GM11168 (cell line): ENCODE measurements around the gene SEMA5B.

Source experiments
- in situ Hi-C: fragments of 300-500 bp; cut with MboI; formaldehyde crosslinking; loops from one replicate; pipeline ENCODE4 v1.12.0; 2022; ENCODE audit warnings: low sequenced_read_pairs; ENCODE audit not compliant: unreplicated experiment

SEMA5B gene

DNA sequence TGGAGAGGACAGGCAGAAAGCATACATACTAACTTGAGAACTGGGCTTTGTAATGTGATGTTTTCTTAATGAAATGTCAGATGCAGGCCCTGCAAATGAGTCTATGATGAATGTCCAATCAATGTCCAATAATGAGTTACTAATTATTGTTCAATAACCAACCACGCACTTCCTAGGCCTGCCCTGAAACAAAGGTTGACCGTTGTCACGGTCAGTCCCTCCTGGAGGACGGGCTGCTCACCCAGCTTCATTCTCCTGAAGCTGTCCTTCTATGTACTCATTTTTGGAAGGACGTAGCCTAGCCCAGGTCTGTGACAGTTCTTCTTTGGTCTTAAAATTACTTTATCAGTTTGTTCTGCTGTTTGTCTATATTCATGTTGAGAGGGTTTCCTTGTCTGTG is 30.9 kb upstream of the SEMA5B start:
- in situ Hi-C loops: no loop called here

DNA sequence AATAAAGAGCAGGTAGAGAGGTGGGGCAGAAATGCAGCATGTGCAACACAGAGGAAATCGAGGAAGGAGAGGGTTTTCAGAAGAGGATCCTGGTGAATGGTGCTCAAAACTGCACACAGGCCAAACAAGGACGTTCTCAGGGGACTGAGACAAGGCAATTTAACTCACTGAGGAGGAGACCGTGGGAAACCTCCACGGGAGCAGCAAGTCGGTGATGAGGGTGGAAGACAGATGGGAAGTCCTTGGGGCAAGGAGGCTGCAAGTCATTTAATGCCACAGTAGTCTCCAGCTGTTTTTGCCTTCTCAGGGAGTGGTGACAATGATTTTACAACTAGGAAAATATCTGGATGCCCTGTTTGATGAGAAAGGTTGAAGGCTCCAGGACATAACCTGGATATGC is 27.8 kb upstream of the SEMA5B start:
- in situ Hi-C loops: no loop called here

DNA sequence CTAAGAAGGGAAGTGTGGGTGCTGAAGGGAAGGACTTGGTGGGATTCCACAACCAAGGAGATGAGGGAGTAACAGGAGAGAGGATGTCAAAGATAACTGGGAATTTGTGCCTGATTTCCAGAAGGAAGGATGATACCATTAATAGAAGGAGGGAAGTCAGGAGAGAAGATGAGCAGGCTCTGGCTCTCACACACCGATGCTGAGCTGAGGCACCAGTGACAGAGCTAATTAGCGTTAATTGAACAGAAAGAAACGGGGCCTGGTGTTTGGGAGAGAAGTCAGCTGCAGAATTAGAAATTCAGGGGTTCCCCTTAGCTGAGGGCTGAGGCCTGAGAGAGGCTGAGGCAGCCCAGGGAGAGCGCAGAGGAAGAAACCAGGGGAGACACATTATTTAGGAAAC is 27.4 kb upstream of the SEMA5B start:
- in situ Hi-C loops: no loop called here

DNA sequence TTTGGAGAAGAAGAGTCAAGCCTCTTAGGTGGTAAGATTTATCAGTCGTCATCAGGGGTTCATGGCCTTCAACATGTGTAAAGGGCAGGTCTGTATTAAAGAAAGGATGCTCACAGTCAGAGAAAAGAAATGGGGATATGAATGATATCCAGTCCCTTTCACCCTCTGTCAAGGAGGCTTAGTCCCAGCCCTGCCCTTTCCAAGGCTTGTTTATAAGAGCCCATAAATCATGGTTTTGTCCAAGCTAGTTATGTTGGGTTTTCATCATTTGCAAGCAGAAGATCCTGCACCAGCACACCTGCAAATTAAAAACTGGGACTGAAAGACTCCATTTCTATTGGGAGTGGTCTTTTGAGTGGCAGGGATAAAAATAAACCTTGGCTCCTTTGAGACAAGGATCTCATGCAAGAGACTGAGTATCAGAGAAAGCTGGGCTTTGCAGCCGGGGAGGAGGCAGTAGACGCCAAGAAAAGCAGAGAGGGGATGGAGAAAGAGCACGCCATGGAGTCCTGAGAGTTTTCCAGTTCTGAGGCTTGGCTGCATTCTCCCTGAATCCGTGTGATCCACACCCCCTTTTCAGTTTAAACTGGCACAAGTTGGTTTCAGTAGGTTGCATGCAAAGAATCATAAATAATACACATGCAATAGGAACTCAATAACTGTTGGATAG is 26.7 kb upstream of the SEMA5B start:
- in situ Hi-C loops: no loop called here

DNA sequence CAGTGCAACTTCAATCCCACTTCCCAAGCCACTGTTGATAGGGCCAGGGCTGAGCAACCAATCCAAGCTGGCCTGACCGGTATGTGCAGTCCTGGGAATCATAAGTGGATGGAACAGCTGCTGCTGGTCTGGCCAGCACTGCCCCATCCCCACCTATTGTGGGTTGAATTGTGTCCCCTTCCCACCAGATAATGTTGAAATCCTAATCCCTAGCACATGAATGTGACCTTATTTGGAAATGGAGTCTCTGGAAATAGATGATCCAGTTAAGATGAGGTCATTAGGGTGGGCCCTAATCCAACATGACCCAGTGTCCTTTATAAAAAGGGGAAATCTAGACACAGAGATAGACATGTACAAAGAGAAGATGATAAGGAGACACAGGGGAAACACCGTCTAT is 25.5 kb upstream of the SEMA5B start:
- in situ Hi-C loops: no loop called here

DNA sequence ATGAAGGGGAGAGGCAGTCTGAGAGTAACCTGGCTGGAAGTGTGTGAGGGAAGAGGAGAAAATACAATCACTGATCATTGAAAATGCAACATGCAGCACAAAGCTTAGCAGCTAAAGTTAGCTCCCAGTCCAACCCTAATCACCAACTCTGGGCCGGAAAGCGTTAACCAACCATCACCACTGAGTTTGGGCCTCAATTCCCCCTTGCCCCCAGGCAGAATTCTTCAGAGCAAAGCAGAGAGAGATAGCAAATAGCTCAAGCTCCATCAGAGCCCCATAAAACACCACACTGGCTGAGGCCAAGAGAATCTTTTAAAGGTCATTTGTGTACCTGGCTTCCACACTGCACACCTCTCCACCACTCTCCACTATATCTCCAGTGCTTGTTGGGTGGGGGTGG is 23.1 kb upstream of the SEMA5B start:
- in situ Hi-C loops: no loop called here

DNA sequence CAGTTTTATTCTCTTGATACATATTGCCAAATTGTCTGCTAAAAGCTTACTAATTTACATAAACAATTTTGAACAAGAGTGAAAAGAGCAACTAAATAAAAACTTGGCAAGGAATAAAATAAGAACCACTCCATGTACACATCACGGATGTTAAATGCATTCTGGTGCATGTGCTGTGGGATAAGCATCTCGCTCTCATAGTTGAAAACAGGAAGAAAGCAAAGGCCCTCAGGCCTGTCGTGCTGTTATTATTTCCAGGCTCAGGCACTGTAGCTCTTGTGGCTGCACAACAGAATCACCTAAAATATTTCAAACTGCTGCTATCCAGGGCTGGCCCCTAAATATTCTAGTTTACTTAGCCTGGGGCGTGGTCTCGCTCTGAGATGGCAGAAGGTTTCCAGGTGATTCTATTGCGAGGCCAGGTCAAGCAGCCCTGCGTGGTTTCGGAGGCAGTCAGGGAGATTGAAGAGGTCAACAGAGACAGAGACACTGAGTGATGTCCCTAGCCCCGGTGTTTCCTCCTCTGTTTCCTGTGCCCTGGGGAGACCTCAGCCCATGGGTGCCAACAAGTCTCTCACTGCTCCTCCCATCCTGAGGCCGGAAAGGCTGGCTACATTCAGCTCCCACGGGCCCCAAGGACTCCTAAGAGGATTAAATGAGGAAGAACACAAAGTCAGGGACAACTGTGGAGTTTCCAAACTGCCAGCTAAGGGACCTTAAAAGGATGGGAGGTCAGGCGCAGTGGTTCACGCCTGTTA is 21.1 kb upstream of the SEMA5B start:
- in situ Hi-C loops: no loop called here

DNA sequence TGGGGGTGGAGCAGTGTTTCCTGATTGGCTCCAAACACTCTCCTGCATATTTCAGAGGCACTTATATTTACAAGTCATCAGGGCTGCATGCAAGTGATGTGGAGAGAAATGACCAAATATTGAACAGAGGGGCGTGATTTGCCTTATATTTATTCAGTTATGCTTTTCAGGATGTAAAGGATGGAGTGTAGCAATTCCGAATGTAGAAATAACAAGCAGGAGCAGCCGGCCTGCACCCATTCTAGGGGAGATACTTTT is 19.4 kb upstream of the SEMA5B start:
- in situ Hi-C loops: no loop called here

DNA sequence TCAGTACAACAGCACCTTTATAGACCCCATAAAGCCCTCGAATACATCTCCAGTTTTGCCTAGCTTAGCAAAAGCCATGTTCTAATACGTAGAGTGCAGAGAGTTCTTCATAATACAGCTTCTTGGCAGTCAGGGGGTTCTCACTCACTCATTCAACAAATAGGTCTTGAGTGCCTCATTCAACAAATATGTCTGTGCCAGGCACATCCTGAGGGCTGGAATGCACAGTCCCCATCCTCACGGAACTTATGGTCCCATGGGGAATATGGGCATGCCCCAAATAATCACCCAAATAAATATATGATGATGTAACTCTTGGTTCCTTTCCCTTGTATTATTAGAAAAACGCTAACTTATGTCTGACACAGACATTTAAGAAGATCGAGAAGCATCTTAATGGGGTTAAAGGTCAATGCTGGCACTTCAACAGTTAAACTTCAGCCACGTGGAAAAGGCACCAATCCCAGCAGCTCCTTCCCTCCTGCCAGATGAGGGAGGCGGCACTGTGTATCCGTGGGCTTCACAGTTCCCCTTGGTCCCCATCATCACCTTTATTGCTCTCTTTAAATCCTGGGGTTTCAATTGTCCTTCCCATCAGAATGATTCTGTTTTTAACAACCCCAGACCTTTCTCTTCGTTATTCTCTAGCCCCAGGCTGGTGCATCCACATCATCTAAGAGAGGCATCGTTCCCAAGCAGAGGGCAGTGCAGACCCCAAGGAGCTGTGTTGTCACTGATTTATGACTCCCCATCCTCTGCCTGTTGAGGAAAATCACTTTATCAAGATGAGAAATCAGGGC is 18.9 kb upstream of the SEMA5B start:
- in situ Hi-C loops: no loop called here

DNA sequence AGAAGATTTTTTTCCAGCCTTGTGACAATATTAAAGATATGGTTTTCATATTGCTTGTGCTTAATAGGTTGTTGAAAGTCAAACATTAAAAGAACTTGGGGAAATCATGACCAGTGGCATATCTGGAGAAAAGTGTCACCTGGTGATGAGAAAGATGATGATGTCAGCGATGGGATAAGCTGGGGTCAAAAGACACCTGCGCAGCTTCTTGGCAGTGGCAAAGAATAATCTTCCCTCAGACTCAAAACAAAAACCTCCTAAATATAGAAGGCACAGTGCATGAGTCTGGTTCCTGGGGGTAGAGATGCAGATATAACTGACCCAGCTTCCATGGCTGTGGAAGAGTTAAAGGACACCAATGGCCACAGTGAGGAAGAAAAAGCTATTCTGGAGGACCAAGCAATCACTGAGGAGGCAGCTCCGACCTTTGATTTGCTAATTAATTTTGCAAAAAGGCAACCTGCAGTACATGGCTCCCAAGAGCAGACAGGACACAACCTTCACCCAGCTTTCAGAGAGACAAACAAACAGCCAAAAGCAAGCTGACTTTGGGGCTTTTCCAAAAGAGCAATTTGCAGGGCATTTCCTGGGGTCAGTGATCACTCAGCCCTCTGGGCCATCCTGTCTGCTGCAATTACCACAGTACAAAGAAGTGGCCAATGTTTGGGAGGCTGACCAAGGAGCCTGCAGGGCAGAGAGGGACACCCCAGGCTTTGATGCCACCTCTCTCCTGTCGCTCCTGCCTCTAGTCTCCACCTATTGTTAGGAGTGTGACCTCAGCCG is 17.6 kb upstream of the SEMA5B start:
- in situ Hi-C loops: no loop called here

DNA sequence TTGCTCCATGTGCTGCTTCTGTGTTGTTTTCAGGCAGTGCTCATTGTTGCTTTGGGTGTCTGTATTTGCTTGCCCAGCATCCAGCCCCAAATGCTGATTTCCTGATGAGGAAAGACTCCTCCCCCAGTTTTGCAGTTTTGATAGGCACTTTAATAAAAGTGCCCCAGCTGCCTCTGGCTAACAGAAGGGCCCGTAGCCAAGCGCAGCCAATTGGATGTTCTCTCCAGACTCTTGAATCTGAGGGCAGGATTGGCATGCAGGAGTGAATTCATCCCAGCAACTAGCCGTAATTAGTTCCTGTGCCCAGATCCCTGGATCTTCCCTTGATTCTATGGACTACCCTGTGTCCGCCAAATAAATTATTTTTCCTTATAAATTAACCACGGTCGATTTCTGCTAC is 14.8 kb upstream of the SEMA5B start:
- in situ Hi-C loops: no loop called here

DNA sequence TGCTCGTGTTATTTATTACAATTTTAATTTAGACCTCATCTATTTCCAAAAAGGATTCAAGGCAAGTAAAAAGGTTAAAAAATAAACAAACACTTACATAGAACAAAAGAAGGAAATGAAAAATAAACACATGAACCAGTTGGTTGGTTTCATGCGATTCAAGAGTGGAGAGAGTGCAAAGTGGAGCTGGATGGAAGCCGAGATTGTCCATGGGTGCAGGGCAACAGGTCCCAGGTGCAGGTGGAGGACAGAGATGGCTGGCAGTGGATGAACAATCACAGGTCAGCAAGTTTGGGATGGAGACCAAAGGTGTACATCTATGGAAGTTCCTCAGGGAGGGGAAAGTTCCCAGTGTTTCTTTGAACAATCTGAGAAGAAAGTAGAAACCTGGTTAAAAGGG is 11.6 kb upstream of the SEMA5B start:
- in situ Hi-C loops: no loop called here

DNA sequence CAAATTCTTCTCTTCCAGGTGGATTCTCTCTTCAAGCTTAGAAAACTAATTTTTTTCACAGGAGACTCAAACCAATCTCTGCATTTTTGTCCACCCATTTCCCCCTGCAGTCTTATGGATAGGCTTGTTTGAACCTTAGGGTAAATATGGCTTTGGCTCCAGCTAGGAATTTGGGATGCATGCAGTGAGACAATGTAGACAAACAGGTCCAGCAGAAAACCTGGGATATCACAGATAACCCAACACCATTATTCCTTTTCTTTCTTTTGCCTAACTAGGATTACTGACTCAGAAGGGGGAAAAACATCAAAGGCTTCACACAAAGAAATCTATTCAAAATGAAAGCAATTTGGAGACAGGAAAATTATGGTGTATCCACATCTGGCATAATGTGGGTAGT is 11.2 kb upstream of the SEMA5B start:
- in situ Hi-C loops: no loop called here

DNA sequence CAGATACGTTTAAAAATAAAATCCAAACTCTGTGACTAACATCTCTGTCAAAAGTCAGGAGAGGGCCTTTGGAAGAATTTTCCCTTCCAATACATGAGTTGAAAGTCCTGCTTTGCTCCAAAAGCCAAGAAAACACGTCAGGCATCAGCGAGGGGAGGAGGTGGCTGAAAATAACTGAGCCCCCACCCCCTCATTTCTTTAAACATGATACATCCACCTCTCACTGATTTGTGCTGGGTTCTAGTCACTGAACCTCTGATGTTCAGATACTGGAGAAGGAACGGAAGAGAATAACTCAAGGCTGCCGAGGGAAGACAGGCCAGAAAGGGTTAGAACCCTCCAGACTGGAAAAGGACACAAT is 9.4 kb upstream of the SEMA5B start:
- in situ Hi-C loops: no loop called here

DNA sequence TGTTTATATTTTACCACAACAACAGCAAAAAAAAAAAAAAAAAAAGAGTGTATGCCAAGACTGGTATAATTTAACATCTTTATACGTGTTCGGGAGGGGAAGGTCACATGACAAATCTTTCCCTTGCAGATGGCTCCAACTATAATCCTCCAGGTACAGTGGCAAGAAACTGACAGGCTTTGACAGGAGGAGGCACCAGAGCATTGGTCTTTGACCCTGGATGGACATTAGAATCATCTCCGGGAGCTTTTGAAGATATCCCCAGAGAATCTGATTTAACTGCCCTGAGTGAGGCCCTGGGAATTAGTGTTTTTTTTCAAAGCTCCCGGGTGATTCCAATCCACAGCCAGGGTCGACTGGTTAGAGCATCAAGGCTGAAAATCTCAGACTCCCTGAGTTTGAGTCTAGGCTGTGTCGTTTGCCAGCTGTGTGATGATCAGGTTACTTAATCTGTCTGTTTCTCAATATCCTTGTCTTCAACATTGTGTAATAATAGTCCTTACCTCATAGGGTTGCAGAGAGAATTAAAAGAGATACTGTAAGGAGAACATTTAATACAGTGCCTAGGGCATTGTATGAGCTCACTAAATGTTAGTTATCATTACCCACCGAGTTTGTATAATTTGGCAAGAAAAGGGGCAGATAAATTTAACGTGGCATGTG is 8.9 kb upstream of the SEMA5B start:
- in situ Hi-C loops: no loop called here

DNA sequence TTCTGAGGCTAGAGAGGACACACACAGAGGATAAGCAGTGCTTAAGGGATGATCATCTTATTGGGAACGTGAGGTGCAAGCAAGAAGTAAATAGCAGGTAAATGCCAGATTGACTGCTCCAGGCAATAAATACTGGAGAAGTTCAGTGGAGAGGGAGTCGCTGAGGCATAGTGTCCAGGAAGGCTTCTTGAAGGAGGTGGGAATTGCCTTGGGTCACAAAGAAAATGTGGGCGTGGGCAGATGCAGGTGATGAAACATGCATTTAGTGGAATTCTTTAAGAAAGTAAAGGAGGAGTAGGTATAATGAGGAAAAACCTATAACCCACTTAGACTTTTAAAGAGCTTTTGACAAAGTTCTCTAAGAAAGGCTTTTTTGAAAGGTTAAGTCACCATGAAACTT is 7.4 kb upstream of the SEMA5B start:
- in situ Hi-C loops: no loop called here

DNA sequence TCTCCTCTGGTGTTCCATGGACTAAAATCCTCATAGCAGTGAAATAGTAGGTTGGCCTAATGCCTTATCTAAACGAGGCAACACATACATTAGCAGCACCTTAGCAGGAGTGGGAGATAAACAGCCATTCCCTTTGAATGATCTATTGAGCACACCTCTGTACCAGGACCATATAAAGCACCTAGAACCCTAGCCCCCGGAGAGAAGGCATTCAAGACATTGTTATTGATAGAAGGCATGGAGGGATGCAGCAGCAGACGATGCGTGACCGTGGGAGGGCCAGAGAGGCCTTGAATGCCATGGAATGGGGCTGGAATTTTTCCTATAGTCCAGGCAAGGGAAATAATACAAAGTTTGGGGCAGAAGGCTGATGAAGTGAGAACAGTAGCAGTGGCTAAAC is 6.6 kb upstream of the SEMA5B start:
- in situ Hi-C loops: no loop called here

DNA sequence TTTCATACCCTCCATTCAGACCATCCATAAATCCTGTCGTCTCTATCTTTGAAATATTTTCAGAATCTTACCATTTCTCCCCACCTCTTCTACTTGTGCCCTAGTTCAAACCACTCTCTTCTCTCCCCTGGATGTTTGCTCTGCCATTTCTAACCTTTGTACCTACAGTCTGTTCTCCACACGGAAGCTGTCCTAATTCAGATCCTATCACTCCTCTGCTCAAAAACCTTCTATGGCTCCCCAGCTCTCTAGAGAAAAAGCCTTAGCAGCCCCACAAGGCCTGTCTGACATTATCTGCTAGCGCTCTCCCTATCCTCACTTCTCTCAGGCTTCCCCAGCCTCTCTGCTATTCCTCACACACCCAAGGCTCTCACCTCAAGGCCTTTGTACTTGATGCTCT is 4.5 kb upstream of the SEMA5B start:
- in situ Hi-C loops: no loop called here

DNA sequence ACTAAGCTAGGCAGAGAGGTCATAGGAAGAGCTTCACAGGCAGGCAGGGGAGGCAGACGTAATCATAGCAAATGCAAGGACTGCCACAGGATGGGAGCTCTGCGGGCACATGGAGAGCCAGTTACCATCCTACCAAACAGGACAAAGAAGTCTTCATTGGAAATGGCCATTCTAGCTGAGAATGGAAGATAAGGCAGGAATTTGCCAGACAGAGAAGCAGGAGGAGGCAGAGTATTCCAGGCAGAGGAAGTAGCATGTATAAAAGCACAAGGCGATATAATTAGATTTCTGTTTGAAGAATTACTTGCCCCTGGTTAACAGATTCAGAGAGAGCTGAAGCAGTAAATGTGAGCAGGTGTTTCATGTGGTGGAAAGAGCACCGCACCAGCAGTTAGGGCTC is 3.5 kb upstream of the SEMA5B start:
- in situ Hi-C loops: no loop called here

DNA sequence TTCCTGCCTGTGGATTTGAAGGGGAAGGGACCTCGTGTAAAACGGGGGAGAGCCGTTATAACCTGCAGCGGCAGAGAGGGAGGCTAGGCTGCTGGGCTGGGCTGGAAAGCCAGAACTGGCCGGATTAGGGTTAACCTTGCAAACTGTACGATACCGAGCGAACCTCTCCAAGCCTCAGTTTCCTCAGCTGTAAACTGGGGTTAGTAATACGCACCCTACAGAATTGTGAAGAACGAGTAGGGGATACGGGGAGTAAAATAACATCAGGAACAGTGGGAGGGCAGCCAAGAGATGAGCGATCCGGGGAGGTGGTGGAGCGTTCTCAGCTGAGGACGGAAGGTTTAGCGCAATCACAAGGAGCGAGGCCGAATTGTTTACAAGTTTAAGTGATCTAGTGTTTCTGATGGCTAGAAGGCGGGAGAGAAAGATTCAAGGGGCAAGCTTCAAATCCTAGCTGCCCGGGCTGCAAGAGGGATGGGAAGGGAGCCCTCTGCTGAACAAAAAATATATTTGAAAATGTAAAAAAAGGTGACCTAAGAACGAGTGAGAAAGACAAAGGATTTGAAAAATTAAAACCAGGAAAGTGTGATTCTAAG is 768 bp upstream of the SEMA5B start:
- in situ Hi-C loops: no loop called here
